GM18861 (cell line): ENCODE results near the gene C4A.
"Not testable (repeated sequence)": the region's sequence is repeated elsewhere in the genome, so short reads cannot be mapped to it uniquely, and the experiment has no call there.

ENCODE experiments used
- ATAC-seq: cut with Tn5 transposase; IDR thresholded peaks from one replicate; pipeline ENCODE4 v1.9.1; 2021; ENCODE audit not compliant: unreplicated experiment

The C4A gene

GRCh38 chr6:31979238-31979898, 2.5 kb upstream of the C4A start:
- ATAC-seq = no peak

GRCh38 chr6:31980195-31980876, 1.5 kb upstream of the C4A start:
- ATAC-seq = not testable (repeated sequence)

GRCh38 chr6:31980998-31981397, 859 bp upstream of the C4A start:
- ATAC-seq = not testable (repeated sequence)

GRCh38 chr6:31989363-31989762, 7.5 kb downstream of the C4A start:
- not testable (repeated sequence) for ATAC-seq

GRCh38 chr6:31994421-31994820, 12.6 kb downstream of the C4A start:
- ATAC-seq = not testable (repeated sequence)

GRCh38 chr6:31996385-31996784, 14.5 kb downstream of the C4A start:
- not testable (repeated sequence) for ATAC-seq

GRCh38 chr6:32002546-32003268, 20.9 kb downstream of the C4A start:
- ATAC-seq = not testable (repeated sequence)

- ATAC-seq = not testable (repeated sequence)
Measured at GRCh38 chr6:32003301-32003700, 21.4 kb downstream of the C4A start.

GRCh38 chr6:32004393-32004792, 22.5 kb downstream of the C4A start:
- ATAC-seq = not testable (repeated sequence)

- ATAC-seq = not testable (repeated sequence)
Measured at GRCh38 chr6:32004864-32005537, 23.1 kb downstream of the C4A start.

- ATAC-seq = not testable (repeated sequence)
Measured at GRCh38 chr6:32005538-32005880, 23.7 kb downstream of the C4A start.

GRCh38 chr6:32005991-32006529, 24.2 kb downstream of the C4A start:
- ATAC-seq = not testable (repeated sequence)

GRCh38 chr6:32007086-32007485, 25.2 kb downstream of the C4A start:
- not testable (repeated sequence) for ATAC-seq

- not testable (repeated sequence) for ATAC-seq
Measured at GRCh38 chr6:32008037-32008436, 26.2 kb downstream of the C4A start.

- not testable (repeated sequence) for ATAC-seq
Measured at GRCh38 chr6:32008616-32009015, 26.8 kb downstream of the C4A start.

- ATAC-seq = not testable (repeated sequence)
Measured at GRCh38 chr6:32009537-32009936, 27.7 kb downstream of the C4A start.

- not testable (repeated sequence) for ATAC-seq
Measured at GRCh38 chr6:32010856-32011530, 29.1 kb downstream of the C4A start.

GRCh38 chr6:32012941-32013617, 31.2 kb downstream of the C4A start:
- not testable (repeated sequence) for ATAC-seq

GRCh38 chr6:32013738-32014137, 31.9 kb downstream of the C4A start:
- not testable (repeated sequence) for ATAC-seq

- not testable (repeated sequence) for ATAC-seq
Measured at GRCh38 chr6:32014547-32014946, 32.7 kb downstream of the C4A start, which contains the start of gene C4B. Gene C4B, plus strand, starts transcription at chr6:32014795. Its CDS starts 51 bp downstream, at chr6:32014846.
